ENCODE measurements around the gene RNF151. TPM values are rescaled to one million over a fixed set of nuclear protein-coding genes. Genes with fewer than 3 reads are reported as not detected.

Gene RNF151
- total RNA-seq, 1 experiment from 2014 or later: not detected

GRCh38 chr16:1976216-1976520 is 9.5 kb downstream of the RNF151 start:
- DNase-seq (ENCODE audit: extremely low read depth, low read depth): no peak

- DNase-seq (ENCODE audit: extremely low read depth, low read depth): no peak
These were observed 10.6 kb downstream of the RNF151 start for GRCh38 chr16:1976951-1977874.

GRCh38 chr16:1977875-1978268 is 11.2 kb downstream of the RNF151 start:
- no peak for DNase-seq (ENCODE audit: extremely low read depth, low read depth)

GRCh38 chr16:1978476-1979120 is 11.9 kb downstream of the RNF151 start:
- no peak for DNase-seq (ENCODE audit: extremely low read depth, low read depth)

GRCh38 chr16:1979271-1980029 is 12.8 kb downstream of the RNF151 start:
- no peak for DNase-seq (ENCODE audit: extremely low read depth, low read depth)

DNA sequence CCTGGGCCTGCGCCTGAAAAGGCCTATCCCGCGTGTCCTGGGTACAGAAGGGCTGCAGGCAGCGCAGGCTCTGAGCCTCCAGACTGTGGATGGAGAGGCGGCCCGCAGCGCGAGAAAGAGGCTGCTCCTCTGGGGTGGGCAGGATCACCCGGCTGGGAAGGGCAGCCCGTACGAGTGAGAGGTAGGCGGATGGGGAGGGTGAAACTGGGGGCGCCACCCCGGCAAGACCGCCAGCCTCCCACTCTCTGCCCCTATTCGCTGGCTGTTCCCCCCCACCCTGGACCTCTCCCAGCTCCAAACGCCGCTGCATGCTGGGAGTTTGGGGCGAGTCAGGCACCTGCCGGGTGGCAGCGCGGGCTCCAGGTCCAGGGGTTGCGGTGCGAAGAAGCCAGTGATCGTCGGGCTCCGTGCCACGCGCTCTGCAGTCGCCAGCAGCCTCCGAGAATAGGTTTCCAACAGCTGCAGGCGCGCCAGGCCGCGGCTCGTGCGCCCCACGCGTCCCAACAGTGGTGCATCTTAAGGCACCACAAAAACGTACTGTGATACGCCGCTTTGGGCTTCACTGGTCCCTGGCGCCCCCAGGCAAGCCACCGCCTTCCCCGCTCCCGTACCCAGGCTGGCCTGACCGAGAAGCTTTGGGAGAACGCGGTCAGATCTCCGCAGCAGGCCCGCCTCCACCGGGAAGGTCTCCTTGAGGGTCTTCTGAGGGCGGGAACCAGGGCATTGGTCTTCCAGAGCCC is 13.5 kb downstream of the RNF151 start:
- no peak for DNase-seq (ENCODE audit: extremely low read depth, low read depth)

DNA sequence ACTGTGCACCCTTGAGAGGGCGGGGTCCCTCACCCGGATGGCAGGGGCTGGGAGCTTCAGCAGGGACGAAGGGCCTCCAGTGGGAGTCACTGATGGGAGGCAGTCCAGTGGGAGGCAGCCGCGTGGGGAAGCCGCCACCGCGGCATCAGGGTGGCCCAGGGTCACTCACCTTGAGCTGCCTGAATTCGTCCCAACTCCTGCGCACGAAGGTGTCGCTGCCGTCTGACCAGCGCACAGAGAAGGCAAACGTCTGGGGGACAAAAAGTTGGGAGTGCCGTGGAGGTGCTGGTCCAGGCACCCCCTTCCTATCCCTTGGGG is 14.1 kb downstream of the RNF151 start:
- DNase-seq (ENCODE audit: extremely low read depth, low read depth): no peak

GRCh38 chr16:1981398-1981836 is 14.8 kb downstream of the RNF151 start, which contains the start of gene NOXO1:
TSS of gene NOXO1 (minus strand) at chr16:1981469. CDS start at chr16:1981179, 290 bp downstream.
- DNase-seq (ENCODE audit: extremely low read depth, low read depth): no peak

DNA sequence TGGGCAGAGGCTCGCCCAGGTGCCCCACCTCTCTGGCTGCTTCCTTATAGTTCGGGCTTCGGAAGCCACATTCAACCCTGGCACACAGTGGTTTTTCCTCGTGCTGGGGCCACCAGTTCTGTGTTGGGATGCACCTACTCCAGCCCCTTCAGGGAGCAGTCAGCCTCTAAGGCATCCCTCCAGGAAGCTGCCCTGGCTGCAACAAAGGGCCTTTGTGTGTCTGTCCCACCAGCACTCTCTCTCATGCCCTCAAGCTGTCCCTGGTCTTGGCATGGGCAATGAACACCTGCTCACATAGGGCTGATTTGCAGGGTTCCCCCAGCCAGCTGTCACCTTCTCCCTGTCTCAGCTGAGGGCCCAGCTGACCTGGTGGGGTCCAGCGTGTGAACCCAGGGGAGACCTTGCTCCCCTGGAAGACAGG is 15.4 kb downstream of the RNF151 start:
- no peak for DNase-seq (ENCODE audit: extremely low read depth, low read depth)

DNA sequence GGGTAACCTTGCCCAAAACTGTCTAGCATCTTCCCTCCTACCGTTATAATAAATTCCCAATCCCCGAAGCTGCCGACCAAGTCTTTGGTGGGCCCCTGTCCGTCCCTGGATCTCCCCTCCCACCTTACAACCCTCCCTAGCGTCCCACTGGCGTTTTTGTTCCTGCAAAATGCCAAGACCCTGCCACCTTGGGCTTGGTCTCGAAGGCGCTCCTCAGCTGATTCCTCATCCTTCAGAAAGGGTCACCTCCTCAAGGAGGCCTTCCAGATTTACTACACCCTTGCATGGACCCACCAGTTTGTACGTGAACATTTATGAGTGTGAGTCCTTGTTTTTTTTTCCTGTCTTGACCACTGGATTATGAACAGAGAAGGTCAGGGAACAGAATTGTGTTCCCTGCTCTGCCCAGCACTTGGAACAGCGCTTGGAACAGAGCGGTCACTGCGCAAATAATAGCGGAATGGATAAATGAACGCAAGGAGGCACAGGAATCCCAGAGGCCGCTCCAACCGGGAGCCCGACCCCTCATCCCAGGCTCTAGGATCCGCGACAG is 16.4 kb downstream of the RNF151 start:
- no peak for DNase-seq (ENCODE audit: extremely low read depth, low read depth)

- peak; percentile 91 for DNase-seq (ENCODE audit: extremely low read depth, low read depth)
These were observed 17.1 kb downstream of the RNF151 start, which contains the start of gene GFER for GRCh38 chr16:1983544-1984346. TSS of gene GFER (plus strand) at chr16:1984193. CDS start at chr16:1984219, 26 bp downstream.

DNA sequence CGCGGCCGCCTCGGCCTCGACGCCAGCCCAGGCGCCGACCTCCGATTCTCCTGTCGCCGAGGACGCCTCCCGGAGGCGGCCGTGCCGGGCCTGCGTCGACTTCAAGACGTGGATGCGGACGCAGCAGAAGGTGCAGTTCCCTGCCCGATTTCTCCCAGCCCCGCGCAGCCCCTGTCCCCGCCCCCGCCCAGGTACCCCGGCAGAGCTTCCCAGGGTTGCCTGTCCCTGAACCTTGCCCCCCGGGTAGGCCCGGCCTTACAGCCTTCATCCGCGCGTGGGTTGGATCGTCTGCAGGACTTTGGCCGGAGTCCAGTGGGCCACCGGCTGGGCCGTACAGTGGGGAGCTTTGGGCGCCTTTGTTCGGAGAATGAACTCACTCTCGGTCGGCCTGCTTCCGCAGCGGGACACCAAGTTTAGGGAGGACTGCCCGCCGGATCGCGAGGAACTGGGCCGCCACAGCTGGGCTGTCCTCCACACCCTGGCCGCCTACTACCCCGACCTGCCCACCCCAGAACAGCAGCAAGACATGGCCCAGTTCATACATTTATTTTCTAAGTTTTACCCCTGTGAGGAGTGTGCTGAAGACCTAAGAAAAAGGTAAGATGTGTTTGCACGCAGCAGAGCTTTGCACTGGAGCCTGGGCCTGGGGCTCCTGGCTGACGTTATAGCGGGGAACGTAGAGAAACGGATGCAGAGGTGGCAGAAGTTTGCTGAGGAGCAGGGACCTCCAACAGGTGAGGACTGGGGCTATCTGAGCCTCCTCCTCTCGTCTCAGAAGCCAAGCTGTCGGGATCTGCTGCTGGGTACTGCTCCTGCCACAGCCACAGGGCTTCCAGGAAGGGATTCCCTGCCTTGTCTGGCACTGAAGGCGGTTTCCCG is 17.9 kb downstream of the RNF151 start:
- DNase-seq (ENCODE audit: extremely low read depth, low read depth): no peak

- no peak for DNase-seq (ENCODE audit: extremely low read depth, low read depth)
These were observed 19.0 kb downstream of the RNF151 start for GRCh38 chr16:1985466-1986150.

DNA sequence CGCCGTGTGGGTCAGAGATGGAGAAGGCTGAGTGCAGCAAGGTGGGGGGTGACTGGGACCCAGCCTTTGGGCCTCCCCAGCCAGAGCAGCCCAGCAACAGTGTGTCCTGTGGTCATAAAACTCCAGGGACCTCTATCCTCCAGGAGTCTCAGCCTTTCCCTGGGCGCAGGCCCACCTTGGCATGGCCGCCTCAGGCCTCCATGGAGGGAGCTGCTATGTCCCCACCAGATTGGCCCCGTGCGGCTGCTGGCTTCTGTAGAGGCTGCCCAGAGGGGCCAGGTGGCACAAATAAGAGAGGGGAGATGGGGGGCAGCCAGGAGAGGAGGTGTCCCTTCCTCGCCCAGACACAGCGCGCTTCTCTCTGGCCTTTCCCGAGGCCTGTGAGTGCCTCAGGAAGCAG is 20.5 kb downstream of the RNF151 start:
- DNase-seq (ENCODE audit: extremely low read depth, low read depth): no peak

GRCh38 chr16:1989209-1990100 is 22.8 kb downstream of the RNF151 start, which contains the start of gene SYNGR3:
TSS of gene SYNGR3 (plus strand) at chr16:1989970. CDS start at chr16:1990103, 133 bp downstream.
- no peak for DNase-seq (ENCODE audit: extremely low read depth, low read depth)

GRCh38 chr16:1990101-1990350 is 23.4 kb downstream of the RNF151 start:
- DNase-seq (ENCODE audit: extremely low read depth, low read depth): no peak
